SU-DHL-6 (cell line): ENCODE measurements around the gene KIAA1586.

ENCODE experiments used
- H2AFZ ChIP-seq: fragments of 200-600 bp; sonication (generic); 2 replicates; pipeline ENCODE4 v1.6.1; 2014; ENCODE audit warnings: low read depth, mild to moderate bottlenecking, moderate library complexity, mixed read lengths, antibody characterized with exemption, low read length; ENCODE audit not compliant: severe bottlenecking
- H3F3A ChIP-seq: fragments of 200-600 bp; shearing (Covaris generic); 2 replicates; pipeline ENCODE4 v1.6.0; 2016; ENCODE audit warnings: antibody characterized with exemption, mild to moderate bottlenecking; ENCODE audit not compliant: insufficient read depth
- H3K27ac ChIP-seq: fragments of 200-600 bp; sonication (generic); 2 replicates; pipeline ENCODE4 v1.5.1; 2016; ENCODE audit warnings: low read depth, mild to moderate bottlenecking, low read length, moderate library complexity, mixed read lengths
- H3K27me3 ChIP-seq: fragments of 200-600 bp; sonication (generic), shearing (Covaris generic); 2 replicates; pipeline ENCODE4 v1.6.0; 2014; ENCODE audit warnings: mild to moderate bottlenecking, low read length
- H3K36me3 ChIP-seq: fragments of 200-600 bp; sonication (generic); 2 replicates; pipeline ENCODE4 v1.6.1; 2014; ENCODE audit warnings: mild to moderate bottlenecking, low read length, mixed read lengths
- H3K4me2 ChIP-seq: fragments of 300-600, 200-600 bp; shearing (Covaris generic), sonication (generic); 2 replicates; pipeline ENCODE4 v1.6.0; 2014; ENCODE audit warnings: low read length, low read depth, mild to moderate bottlenecking; ENCODE audit not compliant: poor library complexity, severe bottlenecking
- H3K4me3 ChIP-seq: fragments of 200-600 bp; sonication (generic); 2 replicates; pipeline ENCODE4 v1.5.1; 2014; ENCODE audit warnings: antibody characterized with exemption, low read length, mild to moderate bottlenecking, mixed read lengths; ENCODE audit not compliant: insufficient read depth, poor library complexity, severe bottlenecking
- H3K79me2 ChIP-seq: fragments of 200-600 bp; sonication (generic); 2 replicates; pipeline ENCODE4 v1.6.1; 2014; ENCODE audit warnings: mild to moderate bottlenecking, low read length, moderate library complexity; ENCODE audit not compliant: insufficient read depth
- H3K9ac ChIP-seq: fragments of 200-600 bp; sonication (generic); 2 replicates; pipeline ENCODE4 v1.7.0; 2014; ENCODE audit warnings: mild to moderate bottlenecking, low read length
- H3K9me2 ChIP-seq: fragments of 200-600 bp; sonication (generic); replicated peaks from 2 replicates; pipeline ENCODE4 v1.6.1; 2014; ENCODE audit warnings: low read length; ENCODE audit not compliant: insufficient read depth
- H3K9me3 ChIP-seq: fragments of 200-600 bp; sonication (generic); 2 replicates; pipeline ENCODE4 v1.6.1; 2014; ENCODE audit warnings: low read length, mixed read lengths; ENCODE audit not compliant: insufficient read depth
- H4K20me1 ChIP-seq: fragments of 200-600 bp; sonication (generic); 2 replicates; pipeline ENCODE4 v1.6.1; 2014; ENCODE audit warnings: low read depth, mild to moderate bottlenecking, antibody characterized with exemption, low read length, moderate library complexity, mixed read lengths
- EZH2phosphoT487 ChIP-seq: fragments of 200-600 bp; sonication (generic), shearing (Covaris generic); conservative IDR thresholded peaks from 2 replicates; pipeline ENCODE4 v1.6.1; 2018; ENCODE audit warnings: mild to moderate bottlenecking, antibody characterized with exemption, low read length, moderate library complexity, mixed read lengths
- TF ChIP-seq, protein P1 (sequence below): fragments of 200-600 bp; sonication (generic); IDR thresholded peaks from one replicate; pipeline ENCODE4 v1.5.1; 2017; ENCODE audit warnings: antibody characterized with exemption, mild to moderate bottlenecking, low read length, moderate library complexity; ENCODE audit not compliant: insufficient read depth, poor library complexity, severe bottlenecking

KIAA1586 gene

DNA sequence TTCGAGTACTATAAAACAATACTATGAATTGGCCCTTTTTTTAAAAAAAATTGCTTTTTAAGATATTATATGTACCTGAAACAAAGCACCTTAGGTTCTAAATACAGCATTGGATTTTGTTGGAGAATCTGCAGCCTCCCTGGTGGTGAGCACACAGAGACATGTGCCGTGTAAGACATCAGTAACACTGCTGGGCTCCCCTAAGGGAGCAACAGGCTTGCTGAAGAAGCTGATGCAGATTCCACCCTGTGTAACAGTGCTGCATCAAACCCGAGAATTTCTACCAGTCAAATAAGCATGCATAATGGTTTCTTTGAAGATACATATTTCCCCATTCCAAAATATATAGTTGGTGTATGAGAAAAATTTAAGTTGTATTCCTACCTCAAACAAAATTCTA lies 17.4 kb downstream of the KIAA1586 start:
- no peak overlapping the region for H3K4me3 ChIP-seq
- no peaks in the 10 kb centered on the region for H3K79me2 ChIP-seq
- H3K9me2 ChIP-seq, result no peaks in the 10 kb centered on the region
- no peaks in the 10 kb centered on the region for H3K9me3 ChIP-seq
- H3K4me2 ChIP-seq, result no peak overlapping the region
- TF ChIP-seq, protein P1, sequence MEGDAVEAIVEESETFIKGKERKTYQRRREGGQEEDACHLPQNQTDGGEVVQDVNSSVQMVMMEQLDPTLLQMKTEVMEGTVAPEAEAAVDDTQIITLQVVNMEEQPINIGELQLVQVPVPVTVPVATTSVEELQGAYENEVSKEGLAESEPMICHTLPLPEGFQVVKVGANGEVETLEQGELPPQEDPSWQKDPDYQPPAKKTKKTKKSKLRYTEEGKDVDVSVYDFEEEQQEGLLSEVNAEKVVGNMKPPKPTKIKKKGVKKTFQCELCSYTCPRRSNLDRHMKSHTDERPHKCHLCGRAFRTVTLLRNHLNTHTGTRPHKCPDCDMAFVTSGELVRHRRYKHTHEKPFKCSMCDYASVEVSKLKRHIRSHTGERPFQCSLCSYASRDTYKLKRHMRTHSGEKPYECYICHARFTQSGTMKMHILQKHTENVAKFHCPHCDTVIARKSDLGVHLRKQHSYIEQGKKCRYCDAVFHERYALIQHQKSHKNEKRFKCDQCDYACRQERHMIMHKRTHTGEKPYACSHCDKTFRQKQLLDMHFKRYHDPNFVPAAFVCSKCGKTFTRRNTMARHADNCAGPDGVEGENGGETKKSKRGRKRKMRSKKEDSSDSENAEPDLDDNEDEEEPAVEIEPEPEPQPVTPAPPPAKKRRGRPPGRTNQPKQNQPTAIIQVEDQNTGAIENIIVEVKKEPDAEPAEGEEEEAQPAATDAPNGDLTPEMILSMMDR, result no peak
- no peak for TF ChIP-seq EZH2phosphoT487
- no peaks in the 10 kb centered on the region for H4K20me1 ChIP-seq
- H2AFZ ChIP-seq, result no peak overlapping the region
- H3K36me3 ChIP-seq, result peaks cover 18% of the 10 kb centered on the region; the same call in 1 of the 2 replicates
- 0 out of 2 replicates have a peak, but pooled peaks cover under 1% of the 10 kb centered on the region for H3F3A ChIP-seq
- H3K9ac ChIP-seq, result no peak overlapping the region
- H3K27ac ChIP-seq, result no peak overlapping the region
- H3K27me3 ChIP-seq, result no peaks in the 10 kb centered on the region

DNA sequence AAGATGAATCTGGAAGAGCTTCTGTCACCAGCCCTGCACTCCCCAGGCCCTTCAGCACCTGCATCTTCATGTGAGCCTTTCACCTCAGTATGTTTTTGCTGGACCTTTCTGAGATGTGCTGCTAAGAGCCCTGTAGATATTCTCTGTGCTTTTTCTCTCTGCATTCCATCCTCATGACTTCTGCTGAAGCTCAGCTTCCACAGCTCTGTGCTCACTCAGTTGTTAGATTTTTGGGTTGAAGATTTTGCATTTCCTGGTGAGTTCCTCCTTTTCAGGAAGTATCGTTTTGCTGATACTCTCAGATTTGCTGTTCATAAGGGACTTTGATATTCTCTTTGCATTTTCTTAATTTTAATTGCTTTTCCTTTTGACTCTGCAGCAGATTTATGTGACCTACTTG lies 18.3 kb downstream of the KIAA1586 start:
- H3K4me2 ChIP-seq, result no peak overlapping the region
- TF ChIP-seq, protein P1, result no peak
- no peak for TF ChIP-seq EZH2phosphoT487

DNA sequence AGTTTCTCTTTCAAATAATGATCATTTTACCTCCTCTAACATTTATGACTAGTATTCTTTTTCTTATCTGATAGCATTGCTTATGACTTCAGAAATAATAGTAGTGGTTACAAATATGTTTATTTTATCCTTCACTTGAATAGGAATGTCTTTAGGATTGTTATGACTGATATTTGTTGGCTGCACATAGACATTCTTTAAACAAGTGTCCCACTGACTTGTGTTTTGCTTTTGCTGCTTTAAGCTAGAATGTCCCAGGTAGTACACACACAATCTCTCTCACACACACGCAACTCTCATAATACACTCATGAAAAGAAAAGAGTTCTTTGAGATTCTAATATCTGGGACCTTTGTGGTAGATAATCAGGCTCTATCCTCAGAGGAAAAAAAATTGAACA lies 21.6 kb downstream of the KIAA1586 start:
- H2AFZ ChIP-seq, result no peak overlapping the region
- no peaks in the 10 kb centered on the region for H4K20me1 ChIP-seq
- H3K9me3 ChIP-seq, result no peaks in the 10 kb centered on the region
- H3K4me3 ChIP-seq, result no peak overlapping the region
- H3K36me3 ChIP-seq, result peaks cover 6% of the 10 kb centered on the region; the same call in 1 of the 2 replicates
- no peaks in the 10 kb centered on the region for H3F3A ChIP-seq
- TF ChIP-seq EZH2phosphoT487, result no peak
- TF ChIP-seq, protein P1, result no peak
- H3K27me3 ChIP-seq, result no peaks in the 10 kb centered on the region
- H3K79me2 ChIP-seq, result no peaks in the 10 kb centered on the region
- H3K4me2 ChIP-seq, result no peak overlapping the region
- no peaks in the 10 kb centered on the region for H3K9me2 ChIP-seq
- no peak overlapping the region for H3K9ac ChIP-seq
- no peak overlapping the region for H3K27ac ChIP-seq

More for the DNA sequence above, 18.3 kb downstream of the KIAA1586 start:
- Histone ChIP-seq H3K9me2 (no peaks in the 10 kb centered on the region), H4K20me1 (no peaks in the 10 kb centered on the region), H3F3A (no peaks in the 10 kb centered on the region), H3K9ac (no peak overlapping the region), H2AFZ (no peak overlapping the region), H3K79me2 (no peaks in the 10 kb centered on the region), H3K9me3 (no peaks in the 10 kb centered on the region), H3K27me3 (no peaks in the 10 kb centered on the region), H3K27ac (no peak overlapping the region), H3K4me3 (no peak overlapping the region), H3K36me3 (peaks cover 16% of the 10 kb centered on the region; the same call in 1 of the 2 replicates)
